Kidney epithelial cell (primary cell): ENCODE data around the gene CABP1. TPM values are rescaled to one million over a fixed set of nuclear protein-coding genes. Genes with fewer than 3 reads are reported as not detected.
"Not testable (repeated sequence)": the region's sequence is repeated elsewhere in the genome, so short reads cannot be mapped to it uniquely, and the experiment has no call there.

Experiments
- DNase-seq: peaks from one replicate; pipeline ENCODE4 v3.0.0-alpha.2; 2010; ENCODE audit warnings: low read depth
- H3K27me3 ChIP-seq: 2 replicates; pipeline ENCODE4 v1.6.0; 2011; ENCODE audit warnings: low read length; ENCODE audit not compliant: control insufficient read depth, insufficient read depth
- H3K36me3 ChIP-seq: 2 replicates; pipeline ENCODE4 v1.5.1; 2011; ENCODE audit warnings: low read length; ENCODE audit not compliant: control insufficient read depth, insufficient read depth
- H3K4me3 ChIP-seq: 2 replicates; pipeline ENCODE4 v1.5.1; 2011; ENCODE audit warnings: low read depth, mild to moderate bottlenecking, control low read depth, low read length
- CTCF ChIP-seq: IDR thresholded peaks from 2 replicates; pipeline ENCODE4 v1.5.1; 2011; ENCODE audit warnings: mild to moderate bottlenecking, moderate library complexity, low read length, control low read depth, inconsistent platforms; ENCODE audit not compliant: insufficient read depth, poor library complexity, severe bottlenecking
- total RNA-seq: library from RNA; depleted of rRNA; stranded (reverse); fragments of >200 nt; gene quantifications from 2 replicates; pipeline ENCODE4 v1.2.3, GENCODE V29; 2015

CABP1 gene
- total RNA-seq, 1 donor from 2014 or later: not detected

DNA sequence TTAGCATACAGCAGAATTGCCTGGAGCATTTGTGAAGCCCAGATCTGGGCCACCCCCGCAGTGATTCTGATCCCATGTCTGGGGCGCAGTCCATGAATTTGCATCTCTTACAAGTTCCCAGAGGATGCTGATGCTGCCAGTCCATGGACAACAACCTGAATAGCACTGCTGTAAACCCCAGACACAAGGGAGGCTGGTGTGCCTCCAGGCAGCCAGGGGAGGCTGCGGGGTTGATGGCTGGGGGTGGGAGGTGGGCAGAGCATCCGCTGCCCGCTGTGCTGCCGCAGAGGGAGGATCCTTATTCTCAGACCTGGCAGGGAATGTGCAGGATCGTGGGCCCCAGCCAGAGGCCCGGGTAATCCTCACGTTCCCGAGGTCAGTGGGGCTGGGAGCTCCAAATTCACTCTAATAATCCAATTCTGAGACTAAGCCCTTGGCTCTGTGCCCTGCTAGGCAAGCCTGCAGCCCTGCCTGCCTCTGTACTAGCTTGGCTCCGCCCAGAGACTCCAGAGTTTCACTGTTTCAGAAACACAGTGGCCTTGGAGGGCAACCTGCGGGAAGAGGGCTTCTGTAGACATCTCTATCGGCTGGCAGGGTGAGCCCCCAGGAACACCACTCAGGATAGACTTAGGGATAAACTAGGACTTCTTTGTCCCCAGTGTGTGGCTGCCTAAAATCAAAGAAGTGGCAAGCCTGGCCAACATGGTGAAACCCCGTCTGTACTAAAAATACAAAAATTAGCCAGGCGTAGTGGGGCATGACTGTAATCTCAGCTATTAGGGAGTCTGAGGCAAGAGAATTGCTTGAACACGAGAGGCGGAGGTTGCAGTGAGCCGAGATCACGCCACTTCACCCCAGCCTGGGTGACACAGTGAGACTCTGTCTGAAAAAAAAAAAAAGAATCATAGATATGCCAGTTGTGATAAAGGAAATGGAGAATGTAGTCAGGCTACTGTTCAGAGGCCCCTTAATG is 28.7 kb downstream of the CABP1 start:
- no peak overlapping the region for H3K4me3 ChIP-seq
- no peak for TF ChIP-seq CTCF
- H3K27me3 ChIP-seq: no peaks in the 10 kb centered on the region
- no peak for DNase-seq
- H3K36me3 ChIP-seq: no peaks in the 10 kb centered on the region

GRCh38 chr12:120670237-120670636 is 29.8 kb downstream of the CABP1 start:
- H3K36me3 ChIP-seq, H3K27me3 ChIP-seq, H3K4me3 ChIP-seq, DNase-seq: not testable (repeated sequence)

DNA sequence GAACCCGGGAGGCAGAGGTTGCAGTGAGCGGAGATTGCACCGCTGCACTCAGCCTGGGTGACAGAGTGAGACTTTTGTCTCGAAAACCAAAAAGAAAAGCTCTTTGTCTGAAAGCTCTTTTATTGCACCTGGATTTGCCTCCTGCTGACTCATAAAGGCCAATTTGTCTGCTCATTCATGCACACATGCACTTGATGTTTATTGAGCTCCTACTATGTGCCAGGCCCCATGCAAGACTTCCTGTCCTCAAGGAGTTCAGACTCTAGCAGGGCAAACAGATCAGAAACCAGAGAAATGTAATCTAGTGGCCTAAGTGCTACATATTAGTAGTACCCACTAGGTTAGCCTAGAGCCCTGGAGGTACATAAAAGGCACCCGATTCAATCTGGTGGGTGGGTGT is 30.2 kb downstream of the CABP1 start:
- Histone ChIP-seq H3K36me3 (no peaks in the 10 kb centered on the region), H3K4me3 (no peak overlapping the region), H3K27me3 (no peaks in the 10 kb centered on the region)
- DNase-seq: no peak
- TF ChIP-seq CTCF: no peak

GRCh38 chr12:120674097-120674636 is 33.7 kb downstream of the CABP1 start:
- Histone ChIP-seq H3K27me3 (no peaks in the 10 kb centered on the region), H3K36me3 (no peaks in the 10 kb centered on the region), H3K4me3 (no peak overlapping the region)
- DNase-seq: no peak
- TF ChIP-seq CTCF: no peak

DNA sequence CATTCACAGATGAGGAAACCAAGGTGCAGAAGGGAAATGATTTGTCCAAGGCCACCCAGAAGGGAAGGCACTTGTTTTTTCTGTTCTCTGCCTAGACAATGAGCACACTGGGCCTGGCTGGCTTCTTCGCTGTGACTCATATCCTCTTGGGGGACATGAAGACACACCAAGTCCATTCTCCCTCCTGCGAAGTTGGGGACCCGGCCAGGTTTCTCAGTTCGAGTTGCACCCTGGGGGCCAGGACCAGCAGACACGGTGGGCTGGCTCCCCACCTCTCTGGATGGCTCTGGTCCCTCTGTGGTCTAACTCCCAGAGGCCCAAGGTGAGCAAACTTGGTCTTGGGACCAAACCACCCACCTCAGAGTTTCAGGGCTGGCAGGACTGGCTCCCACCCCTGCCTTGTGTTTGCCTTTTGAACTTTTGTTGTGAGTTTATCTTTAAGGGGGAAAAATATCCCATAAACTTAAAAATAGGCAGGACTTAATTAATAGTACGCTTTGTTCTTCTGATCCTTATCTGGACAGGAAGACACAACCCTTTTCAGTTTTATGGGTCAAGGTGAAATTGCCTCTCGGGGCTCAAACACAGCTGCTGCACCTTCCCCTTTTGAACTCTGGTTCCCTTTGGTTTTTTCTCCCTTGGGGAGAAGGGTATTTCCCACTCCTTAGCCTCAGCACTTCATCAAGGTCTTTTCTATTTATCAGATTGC is 37.5 kb downstream of the CABP1 start:
- no peak for DNase-seq
- Histone ChIP-seq H3K27me3 (no peaks in the 10 kb centered on the region), H3K4me3 (no peak overlapping the region), H3K36me3 (no peaks in the 10 kb centered on the region)
- TF ChIP-seq CTCF: no peak

- H3K4me3 ChIP-seq: no peak overlapping the region
- no peaks in the 10 kb centered on the region for H3K27me3 ChIP-seq
- no peak for DNase-seq
- H3K36me3 ChIP-seq: no peaks in the 10 kb centered on the region
- TF ChIP-seq CTCF: no peak
Observed at GRCh38 chr12:120678572-120678971, 38.1 kb downstream of the CABP1 start.
